ENCODE measurements around the gene TSPAN14. TPM values are rescaled to one million over a fixed set of nuclear protein-coding genes. Genes with fewer than 3 reads are reported as not detected.

The TSPAN14 gene
- total and polyA plus RNA-seq, 10 of the 15 experiments (the other 5 are each of a cell fraction or from before 2014, with no cell fraction given), result 2.5 to 31.7 (median 17.9) TPM

GRCh38 chr10:80444646-80445319 is 9.3 kb upstream of the TSPAN14 start (continued):
- TF ChIP-seq PRDM15 (CRISPR knock-in tag; IDR thresholded peaks at IDR 0.05) (no peak), YY1 (IDR thresholded peaks at IDR 0.05; ENCODE audit: low read depth, low read length) (peak; percentile 83), MEF2A (IDR thresholded peaks at IDR 0.05; ENCODE audit: insufficient read depth, low read depth, low read length) (no peak), SMC3 (IDR thresholded peaks at IDR 0.05; ENCODE audit: borderline replicate concordance, low read length) (peak; percentile 98), NFXL1 (IDR thresholded peaks at IDR 0.05; ENCODE audit: borderline replicate concordance) (no peak), SUPT20H (IDR thresholded peaks at IDR 0.05; ENCODE audit: borderline replicate concordance, control insufficient read depth, low read depth, low read length) (no peak), ETV6 (conservative IDR thresholded peaks at IDR 0.05 in 1 of 2, IDR thresholded peaks at IDR 0.05 in 1 of 2; ENCODE audit: borderline replicate concordance in 1 of 2, low read depth in 1 of 2) (peak in 1 of 2 experiments; percentile 20; a peak in 1 of 4 replicates), REST (IDR thresholded peaks at IDR 0.05; ENCODE audit: low read depth, low read length) (no peak)
